CD4-positive, alpha-beta T cell treated with Interleukin-10 for 1 hour (primary cell): ENCODE measurements around the gene SEL1L3.

Experiments
- DNase-seq: peaks from one replicate; pipeline ENCODE4 v3.0.0-alpha.2; 2020

SEL1L3 gene

GRCh38 chr4:25815586-25815985 is 47.2 kb downstream of the SEL1L3 start:
- DNase-seq, result no peak

- DNase-seq, result no peak
Observed at GRCh38 chr4:25814301-25815136, 48.3 kb downstream of the SEL1L3 start.

- DNase-seq, result no peak
Observed at GRCh38 chr4:25813448-25814106, 49.2 kb downstream of the SEL1L3 start.

GRCh38 chr4:25811841-25812240 is 50.9 kb downstream of the SEL1L3 start:
- DNase-seq, result no peak

GRCh38 chr4:25811374-25811690 is 51.5 kb downstream of the SEL1L3 start:
- DNase-seq, result no peak

GRCh38 chr4:25810461-25811373 is 52.1 kb downstream of the SEL1L3 start:
- DNase-seq, result no peak

- no peak for DNase-seq
Observed at GRCh38 chr4:25809996-25810395, 52.8 kb downstream of the SEL1L3 start.

- DNase-seq, result no peak
Observed at GRCh38 chr4:25807102-25807728, 55.6 kb downstream of the SEL1L3 start.

- no peak for DNase-seq
Observed at GRCh38 chr4:25805255-25805860, 57.4 kb downstream of the SEL1L3 start.

GRCh38 chr4:25803720-25804225 is 59.0 kb downstream of the SEL1L3 start:
- no peak for DNase-seq

- no peak for DNase-seq
Observed at GRCh38 chr4:25801594-25801993, 61.2 kb downstream of the SEL1L3 start.

- no peak for DNase-seq
Observed at GRCh38 chr4:25800245-25800644, 62.5 kb downstream of the SEL1L3 start.

- no peak for DNase-seq
Observed at GRCh38 chr4:25799522-25799921, 63.3 kb downstream of the SEL1L3 start.

GRCh38 chr4:25797136-25797535 is 65.7 kb downstream of the SEL1L3 start:
- DNase-seq, result no peak

GRCh38 chr4:25795566-25796454 is 67.0 kb downstream of the SEL1L3 start:
- no peak for DNase-seq

- DNase-seq, result no peak
Observed at GRCh38 chr4:25795091-25795490, 67.7 kb downstream of the SEL1L3 start.

- DNase-seq, result no peak
Observed at GRCh38 chr4:25792876-25793275, 69.9 kb downstream of the SEL1L3 start.

GRCh38 chr4:25792200-25792791 is 70.5 kb downstream of the SEL1L3 start:
- DNase-seq, result no peak

GRCh38 chr4:25790024-25790423 is 72.8 kb downstream of the SEL1L3 start:
- DNase-seq, result no peak

GRCh38 chr4:25788703-25789238 is 74.0 kb downstream of the SEL1L3 start:
- no peak for DNase-seq
